HG03575 (cell line): Measurements from ENCODE around the gene WAC.
"Not testable (repeated sequence)": the region's sequence is repeated elsewhere in the genome, so short reads cannot be mapped to it uniquely, and the experiment has no call there.

ENCODE experiments used
- ATAC-seq: cut with Tn5 transposase; IDR thresholded peaks from one replicate; pipeline ENCODE4 v1.9.1; 2021; ENCODE audit not compliant: unreplicated experiment, insufficient number of reproducible peaks, low FRiP score; ENCODE audit errors: extremely low read depth

The WAC gene

GRCh38 chr10:28593811-28594210, 60.9 kb downstream of the WAC start:
- no peak for ATAC-seq

- no peak for ATAC-seq
These were observed 61.5 kb downstream of the WAC start for GRCh38 chr10:28594406-28594805.

GRCh38 chr10:28595613-28596012, 62.7 kb downstream of the WAC start:
- no peak for ATAC-seq

GRCh38 chr10:28600056-28600455, 67.1 kb downstream of the WAC start:
- no peak for ATAC-seq

GRCh38 chr10:28601012-28601411, 68.1 kb downstream of the WAC start:
- no peak for ATAC-seq

GRCh38 chr10:28604567-28605536, 71.9 kb downstream of the WAC start:
- ATAC-seq: no peak

GRCh38 chr10:28606568-28606967, 73.7 kb downstream of the WAC start:
- ATAC-seq: no peak

- ATAC-seq: not testable (repeated sequence)
These were observed 76.7 kb downstream of the WAC start for GRCh38 chr10:28609636-28610035.

GRCh38 chr10:28612877-28613276, 80.0 kb downstream of the WAC start:
- no peak for ATAC-seq

- ATAC-seq: no peak
These were observed 83.6 kb downstream of the WAC start for GRCh38 chr10:28616514-28616913.

- ATAC-seq: no peak
These were observed 86.5 kb downstream of the WAC start for GRCh38 chr10:28619455-28619854.

GRCh38 chr10:28620251-28620650, 87.3 kb downstream of the WAC start:
- no peak for ATAC-seq

GRCh38 chr10:28623483-28623882, 90.6 kb downstream of the WAC start:
- ATAC-seq: no peak

GRCh38 chr10:28624351-28624750, 91.4 kb downstream of the WAC start:
- no peak for ATAC-seq

GRCh38 chr10:28627102-28627501, 94.2 kb downstream of the WAC start:
- no peak for ATAC-seq

- no peak for ATAC-seq
These were observed 95.4 kb downstream of the WAC start for GRCh38 chr10:28628184-28628893.

GRCh38 chr10:28631896-28632583, 99.1 kb downstream of the WAC start:
- ATAC-seq: no peak

GRCh38 chr10:28632584-28632945, 99.6 kb downstream of the WAC start:
- no peak for ATAC-seq

- ATAC-seq: no peak
These were observed 100.8 kb downstream of the WAC start for GRCh38 chr10:28633750-28634149.

GRCh38 chr10:28637346-28637745, 104.4 kb downstream of the WAC start:
- ATAC-seq: no peak
